Breast epithelium (tissue), 3 donors: ENCODE results near the gene TMEM198.

Experiments
- POLR2A ChIP-seq: fragments of 450-650 bp; IDR thresholded peaks from one replicate; pipeline ENCODE4 v1.6.1; 2016; ENCODE audit warnings: antibody characterized with exemption, mild to moderate bottlenecking, moderate library complexity
- POLR2AphosphoS5 ChIP-seq, 3 donors: sonication (generic); formaldehyde crosslinking; IDR thresholded peaks; one replicate each; pipeline ENCODE4 v1.6.1; 2017; ENCODE audit warnings: antibody characterized with exemption in 3 of 3
- TF ChIP-seq, protein P1 (sequence below), 3 donors: fragments of 450-650 bp; IDR thresholded peaks; one replicate each; pipeline ENCODE4 v1.5.1; 2016 to 2017; ENCODE audit warnings: antibody characterized with exemption in 3 of 3, mild to moderate bottlenecking in 3 of 3, moderate library complexity in 3 of 3

DNA sequence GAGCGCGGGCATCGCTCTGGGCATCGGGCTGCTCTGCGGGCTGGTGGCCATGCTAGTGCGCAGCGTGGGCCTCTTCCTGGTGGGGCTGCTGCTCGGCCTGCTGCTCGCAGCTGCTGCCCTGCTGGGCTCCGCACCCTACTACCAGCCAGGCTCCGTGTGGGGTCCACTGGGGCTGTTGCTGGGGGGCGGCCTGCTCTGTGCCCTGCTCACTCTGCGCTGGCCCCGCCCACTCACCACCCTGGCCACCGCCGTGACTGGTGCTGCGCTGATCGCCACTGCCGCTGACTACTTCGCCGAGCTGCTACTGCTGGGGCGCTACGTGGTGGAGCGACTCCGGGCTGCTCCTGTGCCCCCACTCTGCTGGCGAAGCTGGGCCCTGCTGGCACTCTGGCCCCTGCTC is 3.8 kb downstream of the TMEM198 start:
- TF ChIP-seq, protein P1, sequence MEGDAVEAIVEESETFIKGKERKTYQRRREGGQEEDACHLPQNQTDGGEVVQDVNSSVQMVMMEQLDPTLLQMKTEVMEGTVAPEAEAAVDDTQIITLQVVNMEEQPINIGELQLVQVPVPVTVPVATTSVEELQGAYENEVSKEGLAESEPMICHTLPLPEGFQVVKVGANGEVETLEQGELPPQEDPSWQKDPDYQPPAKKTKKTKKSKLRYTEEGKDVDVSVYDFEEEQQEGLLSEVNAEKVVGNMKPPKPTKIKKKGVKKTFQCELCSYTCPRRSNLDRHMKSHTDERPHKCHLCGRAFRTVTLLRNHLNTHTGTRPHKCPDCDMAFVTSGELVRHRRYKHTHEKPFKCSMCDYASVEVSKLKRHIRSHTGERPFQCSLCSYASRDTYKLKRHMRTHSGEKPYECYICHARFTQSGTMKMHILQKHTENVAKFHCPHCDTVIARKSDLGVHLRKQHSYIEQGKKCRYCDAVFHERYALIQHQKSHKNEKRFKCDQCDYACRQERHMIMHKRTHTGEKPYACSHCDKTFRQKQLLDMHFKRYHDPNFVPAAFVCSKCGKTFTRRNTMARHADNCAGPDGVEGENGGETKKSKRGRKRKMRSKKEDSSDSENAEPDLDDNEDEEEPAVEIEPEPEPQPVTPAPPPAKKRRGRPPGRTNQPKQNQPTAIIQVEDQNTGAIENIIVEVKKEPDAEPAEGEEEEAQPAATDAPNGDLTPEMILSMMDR (IDR thresholded peaks at IDR 0.05): no peak
- TF ChIP-seq POLR2AphosphoS5 (IDR thresholded peaks at IDR 0.05): no peak
- no peak for TF ChIP-seq POLR2A
